ENCODE data around the gene ANKRD44. TPM values are rescaled to one million over a fixed set of nuclear protein-coding genes. Genes with fewer than 3 reads are reported as not detected.

The ANKRD44 gene
- total RNA-seq, 1 experiment from 2014 or later, result 0.68 TPM

GRCh38 chr2:197190100-197190432 lies 120.5 kb downstream of the ANKRD44 start (continued):
- no peak for TF ChIP-seq ZMAT4 (CRISPR knock-in tag; IDR thresholded peaks at IDR 0.05)
- TF ChIP-seq ZNF396 (CRISPR knock-in tag; IDR thresholded peaks at IDR 0.05; ENCODE audit: borderline replicate concordance), result no peak

GRCh38 chr2:197189426-197190099 lies 121.0 kb downstream of the ANKRD44 start:
- no peaks in the 10 kb centered on the region for H3K4me1 Mint-ChIP-seq
- POLR2A ChIA-PET, result no interaction called here
- DNase-seq (ENCODE audit: low spot score), result no peak
- H3K27me3 Mint-ChIP-seq (ENCODE audit: low read depth), result no peaks in the 10 kb centered on the region; the same call in 1 of the 2 replicates
- CTCF ChIA-PET, result interaction anchor here (0.7 to 1.2 kb wide), 5 partner anchors 21 to 186 kb away, joined by 3 to 6 read pairs (median 3); no protein-coding TSS in a partner anchor
- ATAC-seq, result peak; percentile 82
- no peaks in the 10 kb centered on the region for H3K9me3 Mint-ChIP-seq
- H3K36me3 Mint-ChIP-seq, result no peaks in the 10 kb centered on the region
- H3K27ac Mint-ChIP-seq, result no peak overlapping the region
- no peak overlapping the region for H3K4me3 Mint-ChIP-seq
- TF ChIP-seq ESRRA (CRISPR knock-in tag; IDR thresholded peaks at IDR 0.05; ENCODE audit: borderline replicate concordance), result no peak
- no peak for TF ChIP-seq EMX1 (CRISPR knock-in tag; IDR thresholded peaks at IDR 0.05)
- no peak for TF ChIP-seq PRDM15 (CRISPR knock-in tag; IDR thresholded peaks at IDR 0.05)
- no peak for TF ChIP-seq FOXJ3 (CRISPR knock-in tag; IDR thresholded peaks at IDR 0.05; ENCODE audit: borderline replicate concordance)
- TF ChIP-seq NFATC4 (CRISPR knock-in tag; IDR thresholded peaks at IDR 0.05), result no peak
- no peak for TF ChIP-seq SOX15 (CRISPR knock-in tag; IDR thresholded peaks at IDR 0.05)
- no peak for TF ChIP-seq STAT6 (CRISPR knock-in tag; conservative IDR thresholded peaks at IDR 0.05; ENCODE audit: low read depth)
- no peak for TF ChIP-seq NFYB (CRISPR knock-in tag; conservative IDR thresholded peaks at IDR 0.05; ENCODE audit: low read depth)
- no peak for TF ChIP-seq JAZF1 (CRISPR knock-in tag; IDR thresholded peaks at IDR 0.05)
- no peak for TF ChIP-seq ZMAT4 (CRISPR knock-in tag; IDR thresholded peaks at IDR 0.05)
- no peak for TF ChIP-seq ZNF532 (CRISPR knock-in tag; IDR thresholded peaks at IDR 0.05; ENCODE audit: borderline replicate concordance)
- no peak for TF ChIP-seq AFF4 (CRISPR knock-in tag; IDR thresholded peaks at IDR 0.05; ENCODE audit: borderline replicate concordance)
- TF ChIP-seq ATF3 (CRISPR knock-in tag; conservative IDR thresholded peaks at IDR 0.05), result no peak
- no peak for TF ChIP-seq USF2 (CRISPR knock-in tag; IDR thresholded peaks at IDR 0.05)
- TF ChIP-seq OVOL2 (CRISPR knock-in tag; IDR thresholded peaks at IDR 0.05; ENCODE audit: borderline replicate concordance), result no peak
